Activated CD8-positive, alpha-beta T cell treated with anti-CD3 and anti-CD28 coated beads, Interleukin-2, amount 10 ng/mL, durations not matched to agents 7 days and 5 days (primary cell): Measurements from ENCODE around the gene REEP3. TPM values are rescaled to one million over a fixed set of nuclear protein-coding genes. Genes with fewer than 3 reads are reported as not detected.

Source experiments
- ATAC-seq: fragments of 150-1000 bp; cut with Tn5 transposase; one replicate; pipeline ENCODE4 v1.10.0; 2021; ENCODE audit warnings: moderate library complexity
- CTCF ChIA-PET: fragments of 350-600 bp; sonication (Branson Sonifier 250); formaldehyde crosslinking; loops from one replicate; lab custom pipeline; 2021; ENCODE audit warnings: antibody characterized with exemption; lab: Charles Lee
- POLR2A ChIA-PET: fragments of 350-600 bp; sonication (Branson Sonifier 250); formaldehyde crosslinking; loops from one replicate; lab custom pipeline; 2021; ENCODE audit warnings: antibody characterized with exemption; lab: Charles Lee
- DNase-seq: peaks from one replicate; pipeline ENCODE4 v3.0.0-alpha.2; 2020
- H3K27ac Mint-ChIP-seq: one replicate; pipeline ENCODE4 v1.8.0; 2021; ENCODE audit warnings: mild to moderate bottlenecking, mixed read lengths
- H3K27me3 Mint-ChIP-seq: one replicate; pipeline ENCODE4 v1.8.0; 2021; ENCODE audit warnings: low read depth, mixed read lengths
- H3K36me3 Mint-ChIP-seq: one replicate; pipeline ENCODE4 v1.8.0; 2021; ENCODE audit warnings: low read depth, mixed read lengths
- H3K4me1 Mint-ChIP-seq: one replicate; pipeline ENCODE4 v1.8.0; 2021; ENCODE audit warnings: low read depth, mixed read lengths
- H3K4me3 Mint-ChIP-seq: one replicate; pipeline ENCODE4 v1.8.0; 2021; ENCODE audit warnings: mild to moderate bottlenecking, mixed read lengths
- H3K9me3 Mint-ChIP-seq: one replicate; pipeline ENCODE4 v1.8.0; 2022; ENCODE audit warnings: mixed read lengths; ENCODE audit not compliant: insufficient read depth
- total RNA-seq, 2 experiments: library from RNA; stranded (reverse); gene quantifications; one replicate each; pipeline ENCODE4 v1.2.3, GENCODE V29; 2021

REEP3 gene
- total RNA-seq, 2 experiments from 2014 or later: 17.5 to 17.6 TPM

GRCh38 chr10:63515002-63515763, 6.0 kb upstream of the REEP3 start:
- peaks cover 48% of the 10 kb centered on the region for H3K36me3 Mint-ChIP-seq
- H3K27me3 Mint-ChIP-seq: no peaks in the 10 kb centered on the region
- H3K27ac Mint-ChIP-seq: peak overlapping the region; percentile 44
- DNase-seq (peak; percentile 35), ATAC-seq (peak; percentile 83)
- no peaks in the 10 kb centered on the region for H3K9me3 Mint-ChIP-seq
- POLR2A ChIA-PET: interaction anchor here (1.0 kb wide), 1 partner anchor 699 kb away, joined by 3 read pairs; the partner anchor contains the start of gene EGR2
- H3K4me1 Mint-ChIP-seq: peaks cover 60% of the 10 kb centered on the region
- H3K4me3 Mint-ChIP-seq: no peak overlapping the region
- CTCF ChIA-PET: interaction anchor here (0.9 to 1.7 kb wide), 5 partner anchors 9 to 352 kb away, joined by 3 to 5 read pairs (median 4); no protein-coding TSS in a partner anchor

DNA sequence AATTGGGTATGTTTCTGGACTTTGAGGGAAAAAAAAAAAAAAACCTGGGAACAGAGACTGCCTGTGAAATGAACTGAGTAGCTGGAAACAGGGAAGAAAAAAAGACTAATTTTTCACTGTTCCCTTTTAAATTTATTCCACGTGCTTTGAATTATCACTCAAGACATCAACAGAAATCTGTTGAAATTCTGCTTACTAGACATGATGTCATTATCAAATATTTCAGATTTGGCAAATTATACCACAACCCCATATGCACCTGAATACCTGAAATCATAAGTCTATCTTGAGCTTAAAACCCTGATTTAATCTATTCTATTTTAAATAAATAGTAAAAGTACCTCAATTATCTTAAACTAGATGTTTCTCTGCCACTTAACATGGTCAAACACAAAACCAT, 5.0 kb upstream of the REEP3 start:
- CTCF ChIA-PET: interaction anchor here (1.3 to 1.7 kb wide), 3 partner anchors 13 to 350 kb away, joined by 3 to 5 read pairs (median 4); no protein-coding TSS in a partner anchor
- H3K9me3 Mint-ChIP-seq: no peaks in the 10 kb centered on the region
- no peaks in the 10 kb centered on the region for H3K27me3 Mint-ChIP-seq
- ATAC-seq (no peak), DNase-seq (no peak)
- peaks cover 41% of the 10 kb centered on the region for H3K36me3 Mint-ChIP-seq
- H3K4me1 Mint-ChIP-seq: peaks cover 64% of the 10 kb centered on the region
- POLR2A ChIA-PET: no interaction called here
- no peak overlapping the region for H3K27ac Mint-ChIP-seq
- H3K4me3 Mint-ChIP-seq: no peak overlapping the region

- no peaks in the 10 kb centered on the region for H3K27me3 Mint-ChIP-seq
- peaks cover 79% of the 10 kb centered on the region for H3K4me1 Mint-ChIP-seq
- ATAC-seq (no peak), DNase-seq (no peak)
- POLR2A ChIA-PET: no interaction called here
- no peak overlapping the region for H3K4me3 Mint-ChIP-seq
- H3K27ac Mint-ChIP-seq: no peak overlapping the region
- H3K36me3 Mint-ChIP-seq: peaks cover 28% of the 10 kb centered on the region
- no peaks in the 10 kb centered on the region for H3K9me3 Mint-ChIP-seq
- CTCF ChIA-PET: no interaction called here
Observed at GRCh38 chr10:63518690-63519288, 2.4 kb upstream of the REEP3 start.

GRCh38 chr10:63521416-63522276, 445 bp downstream of the REEP3 start:
- Mint-ChIP-seq H3K27ac (peak overlapping the region; percentile 91), H3K36me3 (peaks cover 21% of the 10 kb centered on the region), H3K27me3 (no peaks in the 10 kb centered on the region), H3K9me3 (no peaks in the 10 kb centered on the region), H3K4me3 (peak overlapping the region; percentile 87), H3K4me1 (peaks cover 61% of the 10 kb centered on the region)
- POLR2A ChIA-PET: interaction anchor here (0.8 to 4.9 kb wide), 4 partner anchors 107 to 348 kb away, joined by 3 to 28 read pairs (median 4); no protein-coding TSS in a partner anchor
- CTCF ChIA-PET: interaction anchor here (0.6 to 4.2 kb wide), 7 partner anchors 56 to 356 kb away, joined by 3 to 16 read pairs (median 6); partner anchors contain the start of gene JMJD1C
- ATAC-seq (peak; percentile 77), DNase-seq (peak; percentile 56)

DNA sequence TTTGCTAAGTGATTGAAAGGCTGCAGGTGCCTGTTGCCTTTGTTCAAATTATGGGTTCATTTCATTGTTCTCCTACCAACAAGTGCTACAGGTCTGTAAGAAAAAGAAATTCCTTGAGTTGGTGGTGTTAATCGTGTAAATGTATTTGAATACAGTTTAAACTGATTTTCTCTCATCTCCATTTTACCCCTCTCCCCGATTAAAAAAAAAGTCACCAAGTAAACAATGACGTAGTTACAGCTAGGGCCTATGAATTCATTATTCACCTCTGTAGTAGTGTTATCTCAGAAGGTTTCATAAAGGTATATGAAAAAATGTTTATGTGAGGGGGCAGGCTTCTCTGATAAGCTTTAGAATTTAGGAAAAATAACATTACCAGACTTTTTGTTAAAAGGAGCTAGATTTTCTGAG, 1.1 kb downstream of the REEP3 start:
- Mint-ChIP-seq H3K27ac (peak overlapping the region; percentile 91), H3K27me3 (no peaks in the 10 kb centered on the region), H3K36me3 (peaks cover 22% of the 10 kb centered on the region), H3K4me1 (peaks cover 54% of the 10 kb centered on the region), H3K4me3 (peak overlapping the region; percentile 87), H3K9me3 (no peaks in the 10 kb centered on the region)
- CTCF ChIA-PET: interaction anchor here (0.6 to 4.2 kb wide), 11 partner anchors 10 to 435 kb away, joined by 3 to 16 read pairs (median 4); partner anchors contain the start of gene JMJD1C
- no peak for ATAC-seq
- DNase-seq: no peak
- POLR2A ChIA-PET: interaction anchor here (0.7 to 4.9 kb wide), 5 partner anchors 22 to 348 kb away, joined by 3 to 28 read pairs (median 3); no protein-coding TSS in a partner anchor

GRCh38 chr10:63522995-63523394, 1.8 kb downstream of the REEP3 start:
- peaks cover 53% of the 10 kb centered on the region for H3K4me1 Mint-ChIP-seq
- ATAC-seq (no peak), DNase-seq (no peak)
- H3K4me3 Mint-ChIP-seq: peak overlapping the region; percentile 87
- ChIA-PET CTCF (interaction anchor here (0.6 to 4.2 kb wide), 9 partner anchors 11 to 434 kb away, joined by 3 to 16 read pairs (median 4); no protein-coding TSS in a partner anchor), POLR2A (interaction anchor here (0.7 to 4.9 kb wide), 4 partner anchors 23 to 258 kb away, joined by 3 to 28 read pairs (median 4); no protein-coding TSS in a partner anchor)
- H3K27me3 Mint-ChIP-seq: no peaks in the 10 kb centered on the region
- H3K36me3 Mint-ChIP-seq: peaks cover 27% of the 10 kb centered on the region
- no peaks in the 10 kb centered on the region for H3K9me3 Mint-ChIP-seq
- no peak overlapping the region for H3K27ac Mint-ChIP-seq

- ATAC-seq: no peak
- no peaks in the 10 kb centered on the region for H3K27me3 Mint-ChIP-seq
- ChIA-PET CTCF (interaction anchor here (1.2 to 4.2 kb wide), 2 partner anchors 308 to 358 kb away, joined by 5 to 13 read pairs; no protein-coding TSS in a partner anchor), POLR2A (interaction anchor here (0.9 to 4.9 kb wide), 2 partner anchors 13 to 256 kb away, joined by 5 to 28 read pairs; no protein-coding TSS in a partner anchor)
- no peaks in the 10 kb centered on the region for H3K9me3 Mint-ChIP-seq
- H3K4me1 Mint-ChIP-seq: peaks cover 46% of the 10 kb centered on the region
- H3K36me3 Mint-ChIP-seq: peaks cover 26% of the 10 kb centered on the region
- no peak for DNase-seq
- H3K4me3 Mint-ChIP-seq: no peak overlapping the region
- H3K27ac Mint-ChIP-seq: no peak overlapping the region
Observed at GRCh38 chr10:63525021-63525420, 3.8 kb downstream of the REEP3 start.

DNA sequence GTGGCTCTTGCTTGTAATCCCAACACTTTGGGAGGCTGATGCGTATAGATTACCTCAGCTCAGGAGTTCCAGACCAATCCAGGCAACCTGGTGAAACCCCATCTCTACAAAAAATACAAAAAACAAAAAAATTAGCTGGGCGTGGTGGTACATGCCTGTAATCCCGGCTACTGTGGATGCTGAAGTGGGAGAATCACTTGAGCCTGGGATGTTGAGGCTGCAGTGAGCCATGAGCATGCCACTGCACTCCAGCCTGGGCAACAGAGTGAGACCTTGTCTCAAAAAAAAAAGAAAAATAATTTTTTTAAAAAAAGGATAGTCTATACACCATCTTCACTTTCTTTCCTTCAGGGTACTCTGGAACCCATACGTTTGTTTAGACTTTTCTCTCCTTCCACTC, 6.2 kb downstream of the REEP3 start:
- H3K9me3 Mint-ChIP-seq: no peaks in the 10 kb centered on the region
- CTCF ChIA-PET: no interaction called here
- H3K36me3 Mint-ChIP-seq: peaks cover 25% of the 10 kb centered on the region
- H3K4me3 Mint-ChIP-seq: no peak overlapping the region
- no peaks in the 10 kb centered on the region for H3K27me3 Mint-ChIP-seq
- ATAC-seq: no peak
- DNase-seq: no peak
- H3K4me1 Mint-ChIP-seq: peaks cover 33% of the 10 kb centered on the region
- POLR2A ChIA-PET: no interaction called here
- no peak overlapping the region for H3K27ac Mint-ChIP-seq

- ChIA-PET CTCF (interaction anchor here (1.3 kb wide), 1 partner anchor 101 kb away, joined by 4 read pairs; no protein-coding TSS in a partner anchor), POLR2A (no interaction called here)
- no peak for DNase-seq
- no peak overlapping the region for H3K4me3 Mint-ChIP-seq
- H3K36me3 Mint-ChIP-seq: peaks cover 22% of the 10 kb centered on the region
- H3K27me3 Mint-ChIP-seq: no peaks in the 10 kb centered on the region
- ATAC-seq: no peak
- no peak overlapping the region for H3K27ac Mint-ChIP-seq
- no peaks in the 10 kb centered on the region for H3K9me3 Mint-ChIP-seq
- H3K4me1 Mint-ChIP-seq: peaks cover 25% of the 10 kb centered on the region
Observed at GRCh38 chr10:63528084-63528744, 7.0 kb downstream of the REEP3 start.

DNA sequence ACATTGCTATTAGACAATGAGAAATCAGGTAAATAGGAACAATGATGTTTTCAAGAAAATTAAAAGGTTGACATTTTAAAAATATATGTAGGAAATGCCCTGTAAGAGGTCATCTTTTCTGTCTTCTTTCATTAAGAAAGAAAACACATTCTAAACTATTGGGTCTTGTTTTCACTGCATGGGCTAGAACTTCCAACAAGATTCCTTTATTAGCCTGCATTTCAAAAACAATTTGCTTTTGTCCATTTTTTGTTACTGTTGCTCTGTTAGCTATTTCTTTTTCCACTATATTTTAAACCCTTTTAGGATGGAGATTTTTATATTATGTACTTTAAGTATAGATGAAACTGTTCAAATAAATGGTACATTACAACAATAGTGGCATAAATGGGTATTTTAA, 9.2 kb downstream of the REEP3 start:
- H3K9me3 Mint-ChIP-seq: no peaks in the 10 kb centered on the region
- ATAC-seq (no peak), DNase-seq (no peak)
- no peak overlapping the region for H3K4me3 Mint-ChIP-seq
- ChIA-PET POLR2A (no interaction called here), CTCF (interaction anchor here (2.3 kb wide), 1 partner anchor 10 kb away, joined by 5 read pairs; no protein-coding TSS in a partner anchor)
- no peak overlapping the region for H3K27ac Mint-ChIP-seq
- H3K4me1 Mint-ChIP-seq: peaks cover 13% of the 10 kb centered on the region
- H3K36me3 Mint-ChIP-seq: peaks cover 18% of the 10 kb centered on the region
- no peaks in the 10 kb centered on the region for H3K27me3 Mint-ChIP-seq
